GM18858 (cell line): Measurements from ENCODE around the gene ZNF407.
A peak's percentile ranks its signal among the peaks of the same experiment; 100 is the strongest.
"Not testable (repeated sequence)": the region's sequence is repeated elsewhere in the genome, so short reads cannot be mapped to it uniquely, and the experiment has no call there.

Experiments used
- ATAC-seq: cut with Tn5 transposase; IDR thresholded peaks from one replicate; pipeline ENCODE4 v1.9.1; 2021; ENCODE audit not compliant: unreplicated experiment

The ZNF407 gene

GRCh38 chr18:74597662-74598349, at the start of gene ZNF407:
Gene ZNF407, plus strand, starts transcription at chr18:74597870. Its CDS starts 33,150 bp downstream, at chr18:74631020.
- peak; percentile 46 for ATAC-seq

DNA sequence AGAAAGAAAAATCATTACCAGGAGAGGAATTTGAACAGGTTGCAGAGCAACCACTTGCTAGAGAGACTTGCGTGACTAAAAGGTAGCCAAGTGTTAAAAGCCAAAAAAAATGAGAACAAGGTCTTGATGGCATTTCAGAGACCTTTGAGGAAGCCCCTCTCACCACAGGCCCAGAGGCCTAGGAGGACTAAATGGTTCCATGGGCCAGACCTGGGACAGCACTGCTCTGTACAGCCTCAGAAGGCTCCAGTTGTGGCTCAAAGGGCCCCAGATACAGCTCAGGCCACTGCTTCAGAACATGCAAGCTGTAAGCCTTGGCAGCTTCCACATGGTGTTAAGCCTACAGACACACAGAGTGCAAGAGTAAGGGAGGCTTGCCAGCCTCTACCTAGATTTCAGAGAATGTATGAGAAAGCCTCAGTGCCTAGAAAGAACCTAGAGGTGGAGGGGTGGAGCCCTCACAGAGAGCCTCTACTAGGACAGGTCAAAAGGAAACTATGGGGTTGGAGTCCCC, 48.0 kb upstream of the ZNF407 start:
- ATAC-seq, result no peak

- ATAC-seq, result no peak
Measured at GRCh38 chr18:74550886-74551285, 46.8 kb upstream of the ZNF407 start.

GRCh38 chr18:74551452-74551851, 46.2 kb upstream of the ZNF407 start:
- no peak for ATAC-seq

- ATAC-seq, result peak; percentile 98
Measured at GRCh38 chr18:74551936-74552555, 45.6 kb upstream of the ZNF407 start.

DNA sequence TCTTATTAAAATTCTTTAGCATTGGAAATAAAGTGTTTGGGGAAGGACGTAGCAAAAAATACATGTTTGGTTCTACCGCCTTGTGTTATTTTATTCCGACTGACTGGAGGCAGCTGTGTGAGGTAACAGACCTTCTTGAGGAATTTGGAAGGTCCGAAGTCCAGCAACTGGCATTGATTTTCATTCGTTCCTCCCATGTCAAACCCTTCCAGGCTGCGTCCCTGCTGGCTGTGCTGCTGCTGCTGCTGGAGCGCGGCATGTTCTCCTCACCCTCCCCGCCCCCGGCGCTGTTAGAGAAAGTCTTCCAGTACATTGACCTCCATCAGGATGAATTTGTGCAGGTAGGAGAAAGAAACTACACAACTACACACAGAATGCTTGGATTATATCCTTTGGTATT, 41.5 kb upstream of the ZNF407 start:
- ATAC-seq, result no peak

GRCh38 chr18:74558096-74558495, 39.6 kb upstream of the ZNF407 start:
- no peak for ATAC-seq

- ATAC-seq, result no peak
Measured at GRCh38 chr18:74562131-74562730, 35.4 kb upstream of the ZNF407 start.

DNA sequence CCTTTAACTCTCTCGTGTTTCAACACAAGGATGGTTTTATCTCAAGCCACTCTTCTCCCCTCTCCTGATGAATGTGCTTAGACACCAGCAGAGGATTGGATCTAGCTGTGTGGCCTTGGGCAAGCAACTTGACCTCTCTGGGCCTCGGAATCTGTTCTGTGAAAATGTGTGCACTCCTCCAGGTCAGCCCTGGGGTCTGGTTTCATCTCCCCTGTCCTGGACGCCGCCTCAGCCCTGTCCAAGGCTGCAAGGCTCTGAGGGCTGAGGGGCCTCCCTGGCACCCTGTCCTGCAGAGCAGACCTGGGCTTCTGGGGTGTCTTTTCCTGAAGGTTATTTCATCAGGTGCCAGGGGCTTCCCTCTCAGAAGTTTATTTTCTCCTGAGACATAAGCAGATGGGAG, 34.9 kb upstream of the ZNF407 start:
- no peak for ATAC-seq

DNA sequence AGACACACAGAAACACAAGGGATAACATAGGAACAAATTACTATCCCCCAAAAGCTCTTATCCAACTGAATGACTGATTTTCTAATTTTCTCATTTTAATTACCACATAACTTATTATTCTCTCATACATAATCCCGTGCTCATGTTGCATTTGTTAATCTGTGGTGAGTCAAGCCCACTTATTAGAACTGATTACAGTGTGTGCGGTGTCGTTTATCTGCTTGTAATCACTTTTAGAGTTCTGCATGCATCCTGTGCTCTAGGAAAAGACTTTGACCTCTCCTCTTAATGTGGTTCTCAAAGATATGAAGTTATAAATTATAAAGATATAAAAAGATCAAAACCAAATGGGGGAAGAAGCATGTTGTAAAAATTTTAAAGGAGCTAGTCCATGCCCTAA, 33.7 kb upstream of the ZNF407 start:
- no peak for ATAC-seq

- not testable (repeated sequence) for ATAC-seq
Measured at GRCh38 chr18:74565164-74565563, 32.5 kb upstream of the ZNF407 start.

GRCh38 chr18:74565993-74566392, 31.7 kb upstream of the ZNF407 start:
- ATAC-seq, result not testable (repeated sequence)

DNA sequence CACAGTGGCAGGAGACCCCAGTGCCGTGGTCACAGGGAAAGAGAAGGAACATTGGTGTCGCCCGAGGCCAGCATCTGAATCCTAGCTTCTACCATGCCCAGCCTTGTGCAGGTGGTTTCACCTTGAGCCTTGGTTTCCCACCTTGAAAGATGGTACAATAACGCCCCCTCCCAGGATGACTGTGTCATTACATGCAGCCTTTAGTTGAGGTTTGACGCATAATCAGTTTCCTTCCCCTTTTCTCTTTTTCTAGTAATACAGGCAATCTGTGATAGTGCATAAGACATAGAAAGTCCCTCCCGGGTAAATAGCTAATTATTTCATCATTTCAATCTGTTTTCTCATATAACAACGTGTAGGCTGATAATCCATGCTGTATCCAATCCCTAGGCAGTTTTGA, 29.8 kb upstream of the ZNF407 start:
- no peak for ATAC-seq

- ATAC-seq, result no peak
Measured at GRCh38 chr18:74569401-74569800, 28.3 kb upstream of the ZNF407 start.

DNA sequence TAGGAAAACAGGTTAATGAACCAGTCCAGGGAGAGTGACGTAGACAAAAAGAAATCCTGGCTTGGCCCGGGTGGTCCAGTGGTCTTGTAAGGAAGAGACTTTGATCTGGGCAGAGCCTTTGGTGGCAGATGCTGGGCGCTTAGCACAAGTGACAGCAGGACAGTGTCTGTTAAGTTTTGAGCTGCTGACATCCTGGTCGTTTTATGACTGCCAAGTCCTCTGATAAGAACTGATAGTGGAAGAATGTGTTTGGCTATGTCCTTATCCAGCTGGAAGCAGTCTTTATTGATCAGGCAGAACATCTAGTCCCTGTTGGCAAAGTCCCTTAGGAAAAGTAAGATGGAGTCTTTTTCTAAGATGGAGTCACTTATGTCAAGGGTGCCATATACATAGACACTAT, 27.4 kb upstream of the ZNF407 start:
- ATAC-seq, result no peak

DNA sequence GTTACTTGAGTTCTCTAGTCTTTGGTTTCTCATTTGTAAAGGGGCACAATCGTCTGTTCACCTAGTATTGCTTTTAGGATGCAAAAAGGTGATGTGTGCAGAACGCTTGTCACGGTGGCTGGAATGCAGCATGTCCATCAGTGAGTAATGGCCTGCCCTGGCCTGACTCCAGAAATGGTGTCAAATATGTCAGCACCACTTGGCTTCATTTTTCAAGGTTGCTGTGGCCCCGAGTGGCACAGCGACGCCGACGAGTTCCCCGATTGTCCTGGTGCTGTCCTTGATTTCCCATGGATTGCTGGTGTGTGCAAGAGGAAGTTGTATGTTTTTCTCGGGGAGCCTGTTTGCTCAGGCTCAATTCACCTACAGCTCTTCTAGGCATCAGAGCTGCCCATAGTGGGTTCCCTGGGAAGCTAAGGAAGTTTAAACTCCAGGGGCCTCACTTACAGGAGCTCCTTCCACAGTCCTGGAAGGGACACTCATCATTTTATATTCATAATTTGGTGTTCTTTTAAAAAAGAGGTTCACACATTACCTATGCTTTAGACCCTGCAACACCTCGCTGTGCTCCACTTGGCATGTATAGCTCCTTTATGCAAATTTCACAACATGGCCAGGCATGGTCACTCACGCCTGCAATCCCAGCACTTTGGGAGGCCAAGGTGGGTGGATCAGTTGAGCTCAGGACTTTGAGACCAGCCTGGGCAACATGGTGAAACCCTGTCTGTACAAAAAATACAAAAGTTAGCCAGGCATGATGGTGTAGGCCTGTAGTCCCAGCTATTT, 25.6 kb upstream of the ZNF407 start:
- no peak for ATAC-seq

DNA sequence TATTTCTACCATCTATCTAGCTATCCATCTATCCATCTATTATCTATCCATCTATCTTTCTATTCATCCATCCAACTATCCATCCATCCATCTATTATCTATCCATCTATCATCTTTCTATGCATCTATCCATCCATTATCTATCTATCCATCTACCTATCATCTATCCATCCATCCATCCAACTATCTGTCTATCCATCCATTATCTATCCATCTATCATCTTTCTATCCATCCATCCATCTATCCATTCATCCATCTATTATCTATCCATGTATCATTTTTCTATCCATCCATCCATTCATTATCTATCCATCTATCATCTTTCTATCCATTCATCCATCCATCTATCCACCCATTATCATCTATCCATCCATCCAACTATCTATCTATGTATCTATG, 24.6 kb upstream of the ZNF407 start:
- ATAC-seq, result no peak

DNA sequence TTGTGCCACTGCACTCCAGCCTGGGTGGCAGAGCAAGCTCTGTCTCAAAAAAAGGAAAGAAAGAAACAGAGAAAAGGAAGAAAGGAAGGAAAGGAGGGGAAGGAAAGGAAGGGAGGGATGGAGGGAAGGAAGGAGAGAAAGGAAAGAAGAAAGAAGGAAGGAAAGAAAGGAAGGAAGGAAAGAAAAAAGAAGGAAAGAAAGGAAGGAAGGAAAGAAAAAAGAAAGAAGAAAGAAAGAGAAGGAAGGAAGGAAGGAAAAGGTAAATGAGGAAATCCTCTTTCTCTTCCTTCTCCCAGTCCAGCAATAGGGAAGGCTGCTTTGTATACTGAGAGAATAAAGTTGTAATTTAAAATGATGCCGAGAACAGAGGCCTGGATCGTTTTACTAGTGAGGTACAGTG, 22.8 kb upstream of the ZNF407 start:
- no peak for ATAC-seq

DNA sequence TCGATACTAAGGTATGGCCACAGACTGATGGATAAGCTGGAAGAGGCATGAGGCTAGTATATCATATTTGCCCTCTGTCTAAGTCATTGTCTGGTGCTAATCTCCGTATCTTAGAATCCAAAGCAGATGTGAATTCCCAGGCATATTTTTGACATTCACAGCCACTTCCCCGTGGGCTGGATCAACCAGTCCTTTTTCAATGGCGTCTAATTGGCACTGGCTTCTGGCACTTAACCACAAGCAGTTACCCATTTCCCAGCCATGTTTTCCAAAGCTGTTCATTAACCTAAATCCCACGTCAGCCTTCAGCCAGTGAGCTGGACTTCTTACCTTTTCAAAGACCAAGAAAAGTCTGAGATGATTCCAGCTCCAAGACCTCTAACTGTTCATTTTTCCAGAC, 20.7 kb upstream of the ZNF407 start:
- ATAC-seq, result no peak

GRCh38 chr18:74579496-74580065, 18.1 kb upstream of the ZNF407 start:
- no peak for ATAC-seq

GRCh38 chr18:74582642-74583041, 15.0 kb upstream of the ZNF407 start:
- ATAC-seq, result no peak
